ENCODE measurements around the gene THAP4.

THAP4 gene, protein sequence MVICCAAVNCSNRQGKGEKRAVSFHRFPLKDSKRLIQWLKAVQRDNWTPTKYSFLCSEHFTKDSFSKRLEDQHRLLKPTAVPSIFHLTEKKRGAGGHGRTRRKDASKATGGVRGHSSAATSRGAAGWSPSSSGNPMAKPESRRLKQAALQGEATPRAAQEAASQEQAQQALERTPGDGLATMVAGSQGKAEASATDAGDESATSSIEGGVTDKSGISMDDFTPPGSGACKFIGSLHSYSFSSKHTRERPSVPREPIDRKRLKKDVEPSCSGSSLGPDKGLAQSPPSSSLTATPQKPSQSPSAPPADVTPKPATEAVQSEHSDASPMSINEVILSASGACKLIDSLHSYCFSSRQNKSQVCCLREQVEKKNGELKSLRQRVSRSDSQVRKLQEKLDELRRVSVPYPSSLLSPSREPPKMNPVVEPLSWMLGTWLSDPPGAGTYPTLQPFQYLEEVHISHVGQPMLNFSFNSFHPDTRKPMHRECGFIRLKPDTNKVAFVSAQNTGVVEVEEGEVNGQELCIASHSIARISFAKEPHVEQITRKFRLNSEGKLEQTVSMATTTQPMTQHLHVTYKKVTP

DNA sequence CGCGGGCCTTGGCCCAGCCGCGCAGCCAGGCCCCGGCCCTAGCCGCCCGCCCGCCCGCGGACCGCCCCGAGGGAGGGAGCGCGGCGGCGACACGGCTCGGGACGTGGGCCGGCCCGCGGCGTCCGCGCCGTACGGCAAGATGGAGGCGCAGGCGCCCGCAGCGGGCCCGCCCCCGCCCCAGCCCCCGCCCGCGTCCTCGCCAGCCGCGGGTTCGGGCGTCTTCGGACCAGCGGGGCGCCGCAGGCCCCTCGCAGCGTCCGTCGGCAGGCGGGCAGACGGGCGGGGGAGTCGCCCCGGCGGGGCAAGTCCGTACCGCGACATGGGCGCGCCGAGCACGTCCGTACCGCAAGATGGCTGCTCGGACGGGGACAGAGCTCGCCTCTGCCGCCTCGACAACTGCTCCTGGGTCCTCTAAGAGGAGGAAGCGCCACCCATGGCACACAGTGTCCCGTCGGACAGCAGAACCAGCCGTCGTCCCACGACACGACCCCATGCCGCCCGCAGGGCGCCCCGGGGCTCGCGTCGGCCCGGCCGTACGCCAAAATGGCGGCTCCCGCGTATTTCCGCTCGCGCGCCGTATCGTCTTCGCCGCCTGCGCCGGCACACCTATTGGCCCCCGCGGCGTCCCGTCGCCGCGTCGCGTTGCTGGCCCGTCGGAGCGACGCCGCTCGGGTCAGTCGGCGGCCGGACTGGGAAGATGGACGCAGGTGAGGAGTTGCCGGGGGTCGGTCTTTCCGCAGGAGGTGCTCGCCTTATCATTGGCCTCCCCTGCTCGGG lies at the start of gene THAP4, which contains the start of gene ATG4B:
THAP4 (minus strand) TSS at position 141 of the 777 bp plus-strand sequence. CDS start 141 bp downstream, outside the sequence.
ATG4B (plus strand) TSS at position 676 of the 777 bp plus-strand sequence; CDS start at position 698, 22 bp downstream.
- peak; percentile 85 for DNase-seq (ENCODE audit: low read depth)

DNA sequence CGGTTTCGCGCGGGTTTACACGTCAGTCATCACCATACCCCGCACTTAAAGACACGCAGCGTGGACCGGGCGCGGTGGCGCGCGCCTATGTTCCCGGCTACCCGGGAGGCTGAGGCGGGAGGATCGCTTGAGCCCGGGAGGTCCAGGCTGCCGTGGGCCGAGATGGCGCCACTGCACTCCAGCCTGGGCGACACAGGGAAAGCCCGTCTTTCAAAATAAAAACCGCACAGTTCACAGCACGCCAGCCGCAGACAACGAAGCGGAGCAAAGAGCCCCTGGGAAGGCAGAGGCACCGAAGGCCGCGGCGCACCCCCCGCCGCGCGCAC lies 49.3 kb upstream of the THAP4 start:
- no peak for DNase-seq (ENCODE audit: low read depth)

DNA sequence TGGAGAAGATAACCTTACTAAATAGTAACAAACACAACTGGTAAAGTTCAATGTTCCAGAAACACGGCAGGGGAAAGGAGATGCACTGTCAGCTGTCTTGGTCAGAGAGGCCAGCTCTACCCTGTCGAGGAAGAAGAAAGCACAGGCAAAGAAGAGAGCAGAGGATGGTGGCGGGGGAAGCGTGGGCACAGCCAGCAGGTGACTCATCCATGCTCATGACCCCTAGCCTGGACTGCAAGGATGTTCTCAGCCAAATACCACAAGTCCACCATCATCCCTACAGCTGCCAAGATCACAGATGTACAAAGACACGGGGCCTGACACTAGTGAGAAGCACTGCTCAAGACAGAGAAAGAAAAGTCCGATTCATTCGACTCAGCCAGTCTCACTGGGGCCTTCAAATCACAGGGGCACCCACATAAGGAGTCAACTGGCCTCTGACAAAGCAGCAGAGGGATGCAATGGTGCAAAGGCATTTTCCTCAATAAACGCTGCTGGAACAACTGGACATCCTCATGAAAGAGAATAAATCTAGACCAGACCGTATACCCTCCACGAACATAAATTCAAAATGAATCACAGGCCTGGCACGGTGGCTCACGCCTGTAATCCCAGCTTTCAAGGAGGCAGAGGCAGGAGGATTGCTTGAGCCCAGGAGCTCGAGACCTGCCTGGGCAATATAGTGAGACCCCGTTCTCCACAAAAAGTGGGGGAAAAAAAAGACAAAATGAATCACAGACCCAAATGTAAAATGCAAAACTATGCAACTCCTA lies 44.1 kb upstream of the THAP4 start:
- peak; percentile 98 for DNase-seq (ENCODE audit: low read depth)

DNA sequence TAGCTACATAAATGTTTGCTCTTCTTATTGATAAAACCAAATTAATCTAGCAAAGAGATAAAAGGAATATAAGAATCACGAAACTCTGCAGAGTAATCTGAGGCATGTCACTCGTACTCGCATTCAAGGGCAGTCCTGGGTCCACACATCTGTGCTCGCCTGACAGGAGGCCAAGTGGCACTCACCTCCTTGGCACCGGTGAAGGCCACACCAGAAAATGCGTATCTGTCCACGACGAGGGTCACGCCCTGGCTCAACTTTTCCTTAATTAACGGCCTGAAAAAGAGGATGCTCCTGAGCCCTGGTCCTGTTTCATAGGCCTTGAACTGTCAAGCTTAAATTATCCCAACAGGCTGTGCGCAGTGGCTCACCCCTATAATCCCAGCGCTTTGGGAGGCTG lies 43.1 kb upstream of the THAP4 start:
- DNase-seq (ENCODE audit: low read depth), result no peak

DNA sequence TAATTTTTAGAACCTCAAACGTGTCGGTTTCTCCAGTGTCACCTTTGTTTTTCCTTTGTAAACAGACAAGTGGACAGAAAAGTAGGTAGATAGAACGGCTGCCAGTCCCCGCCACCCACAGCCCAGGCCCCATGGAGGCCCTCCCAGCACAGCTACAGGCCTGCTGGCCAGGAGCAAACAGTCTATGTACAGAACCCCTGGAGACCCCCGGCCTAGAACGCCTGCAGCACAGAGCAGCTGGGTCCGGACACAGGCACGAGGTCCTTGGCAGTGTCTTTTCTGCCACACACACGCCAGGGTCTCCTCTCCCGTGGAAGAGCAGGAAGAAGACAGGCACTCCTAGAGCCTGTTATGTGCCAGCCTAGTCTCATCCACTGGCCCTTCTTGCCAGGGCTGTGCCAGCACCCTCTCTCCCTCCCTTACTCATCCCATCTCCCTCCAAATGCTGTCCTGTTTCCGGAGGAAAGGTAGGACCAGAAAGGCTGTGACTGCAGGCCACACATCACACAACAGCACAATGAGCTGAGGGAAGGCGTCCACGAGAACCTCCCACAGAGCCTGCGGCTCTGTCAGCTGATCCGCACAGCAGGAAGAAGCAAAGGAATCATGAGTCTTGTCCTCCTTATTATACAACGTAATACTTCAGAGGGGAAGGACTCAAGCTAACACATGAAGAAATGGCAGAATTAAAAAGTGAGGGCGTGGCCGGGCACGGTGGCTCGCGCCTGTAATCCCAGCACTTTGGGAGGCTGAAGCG lies 42.0 kb upstream of the THAP4 start:
- DNase-seq (ENCODE audit: low read depth), result no peak

DNA sequence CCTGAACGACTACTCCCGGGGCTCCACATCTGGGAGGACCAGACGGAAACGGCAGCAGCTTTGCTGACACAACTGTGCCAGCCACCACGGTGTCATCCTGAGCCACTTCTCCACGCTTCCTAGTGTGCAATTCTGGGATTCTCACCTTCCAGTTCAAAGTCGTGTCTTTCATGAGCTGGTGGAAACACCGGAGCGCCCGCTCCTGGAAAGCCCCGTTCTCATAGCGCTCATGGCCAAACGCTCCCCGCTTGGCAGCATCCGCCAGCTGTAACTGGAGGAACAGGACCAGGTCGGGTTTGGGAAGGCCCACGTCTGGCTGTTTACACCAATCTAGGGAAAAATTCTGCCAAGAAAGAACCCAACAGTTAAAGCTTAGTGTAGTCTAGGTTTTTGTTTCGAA lies 41.3 kb upstream of the THAP4 start:
- no peak for DNase-seq (ENCODE audit: low read depth)

DNA sequence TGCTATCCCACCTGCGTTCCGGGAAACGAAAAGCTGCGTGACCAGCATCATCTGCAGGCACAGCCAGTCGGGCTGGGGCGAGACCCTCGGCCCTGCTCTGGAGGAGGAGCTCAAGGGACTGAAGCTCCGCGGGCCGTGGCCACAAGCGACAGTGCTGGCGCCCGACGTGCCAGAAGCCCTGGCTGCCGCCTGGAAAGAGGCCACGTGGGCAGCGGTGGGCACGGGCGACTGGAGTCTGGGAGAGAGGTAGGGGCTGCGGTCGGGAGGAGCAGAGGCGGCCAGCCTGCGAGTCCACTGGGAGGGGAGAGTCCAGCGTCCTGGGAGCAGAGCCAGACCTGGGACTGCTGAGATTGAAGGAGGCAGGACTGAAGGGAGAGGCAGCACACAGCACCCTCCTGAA lies 40.4 kb upstream of the THAP4 start:
- DNase-seq (ENCODE audit: low read depth), result no peak

DNA sequence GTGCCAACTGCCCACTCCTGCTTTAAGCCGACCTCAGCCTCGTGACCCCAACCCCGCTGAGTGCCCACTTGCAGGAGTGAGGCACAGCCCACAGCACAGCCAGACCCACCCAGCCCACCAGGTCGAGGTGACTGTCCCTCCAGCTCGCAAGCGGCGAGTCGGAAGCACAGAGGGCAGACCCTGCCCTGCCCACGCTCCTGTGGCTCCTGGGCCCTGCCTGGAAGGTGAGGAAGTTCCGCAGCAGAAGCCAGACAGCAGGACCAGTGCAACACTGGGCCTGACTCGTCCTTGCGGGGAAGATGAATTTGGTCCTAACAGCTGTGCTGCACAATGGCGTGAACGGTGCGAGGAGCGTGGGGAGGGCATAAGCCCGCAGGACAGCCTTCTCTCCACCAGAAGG lies 39.7 kb upstream of the THAP4 start:
- no peak for DNase-seq (ENCODE audit: low read depth)

DNA sequence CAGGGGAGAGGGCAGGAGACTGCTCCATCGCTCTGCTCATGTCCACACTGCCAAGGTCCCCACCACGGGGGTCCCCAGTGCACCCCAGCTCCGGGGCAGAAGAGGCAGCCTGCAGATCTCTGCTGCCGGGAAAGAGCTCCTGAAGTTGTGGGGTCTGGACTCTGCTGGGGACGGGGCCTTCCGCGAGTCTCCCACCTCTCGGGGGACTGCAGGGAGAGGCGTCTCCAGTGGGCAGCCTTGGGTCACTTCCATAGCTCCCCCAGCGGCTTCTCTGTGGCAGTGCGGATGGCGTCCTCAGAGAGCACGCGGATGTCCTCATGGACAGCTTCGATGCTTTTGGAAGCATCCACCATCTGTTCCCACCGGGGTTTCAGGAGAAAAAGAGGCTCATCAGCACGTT lies 38.9 kb upstream of the THAP4 start:
- DNase-seq (ENCODE audit: low read depth), result no peak

DNA sequence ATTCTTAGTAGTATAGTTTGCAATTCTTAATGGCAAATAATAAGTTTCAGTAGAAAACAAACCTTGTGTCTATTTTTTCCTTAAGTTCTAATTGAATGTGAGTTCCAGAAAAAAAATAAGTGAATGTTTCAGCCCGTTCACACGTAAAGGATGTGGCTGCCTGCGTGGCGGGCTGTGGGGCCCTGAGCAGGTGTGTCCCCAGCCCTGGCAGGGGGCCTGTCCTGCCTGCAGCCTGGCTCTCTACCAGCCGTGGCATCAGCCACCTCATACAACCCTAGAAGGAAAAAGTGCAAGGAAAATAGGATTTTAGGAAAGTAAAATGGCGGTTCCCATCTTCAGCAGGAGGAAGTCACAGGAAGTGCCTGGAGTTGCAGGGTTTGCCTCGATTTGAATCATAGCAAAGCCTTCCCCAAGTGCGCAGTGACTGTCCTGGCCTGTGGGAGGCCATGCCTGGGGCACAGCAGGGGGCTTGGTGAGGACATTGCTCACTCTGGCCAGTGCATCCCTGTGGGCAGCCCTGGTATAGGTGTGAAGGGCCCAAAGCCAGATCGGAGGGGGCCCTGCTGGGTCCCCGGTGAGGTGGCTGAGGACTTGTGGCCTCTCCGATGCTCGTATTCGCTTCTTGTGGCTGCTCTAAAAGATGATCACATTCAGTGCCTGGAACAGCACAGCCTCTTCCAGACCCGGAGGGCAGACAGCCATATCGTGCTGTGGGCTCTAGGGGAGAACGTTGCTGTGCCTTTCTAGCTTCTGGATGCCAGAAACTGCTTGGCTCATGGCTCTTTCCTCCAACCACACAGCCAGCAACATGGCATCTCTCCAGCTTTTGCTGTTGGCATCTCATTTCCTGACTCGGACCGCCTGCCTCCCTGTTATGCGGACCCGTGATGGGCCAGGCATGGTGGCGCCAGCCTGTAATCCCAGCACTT lies 37.1 kb upstream of the THAP4 start:
- peak; percentile 41 for DNase-seq (ENCODE audit: low read depth)

DNA sequence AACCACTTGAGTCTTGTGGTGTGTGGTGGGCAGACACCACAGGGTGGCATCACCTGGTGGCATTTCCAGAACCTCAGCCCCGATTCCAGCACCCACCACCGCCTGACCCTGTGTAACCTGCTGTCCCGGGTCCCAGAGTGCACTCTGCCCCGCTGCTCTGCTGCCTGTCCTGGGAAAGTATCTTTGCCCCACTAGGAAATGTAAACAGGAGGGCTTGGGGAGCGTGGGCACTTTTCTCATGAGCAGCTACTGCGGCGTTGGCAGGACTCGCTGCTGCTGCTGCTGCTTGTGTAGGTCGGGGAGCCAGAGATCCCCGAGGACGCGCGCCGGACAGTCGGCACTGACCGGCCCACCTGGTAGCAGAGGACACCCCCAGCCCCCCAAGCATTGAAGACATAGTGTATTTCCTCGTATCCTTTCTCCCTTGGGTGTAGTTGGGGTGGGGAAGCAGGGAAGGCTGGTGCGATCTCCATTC lies 36.3 kb upstream of the THAP4 start:
- no peak for DNase-seq (ENCODE audit: low read depth)

DNA sequence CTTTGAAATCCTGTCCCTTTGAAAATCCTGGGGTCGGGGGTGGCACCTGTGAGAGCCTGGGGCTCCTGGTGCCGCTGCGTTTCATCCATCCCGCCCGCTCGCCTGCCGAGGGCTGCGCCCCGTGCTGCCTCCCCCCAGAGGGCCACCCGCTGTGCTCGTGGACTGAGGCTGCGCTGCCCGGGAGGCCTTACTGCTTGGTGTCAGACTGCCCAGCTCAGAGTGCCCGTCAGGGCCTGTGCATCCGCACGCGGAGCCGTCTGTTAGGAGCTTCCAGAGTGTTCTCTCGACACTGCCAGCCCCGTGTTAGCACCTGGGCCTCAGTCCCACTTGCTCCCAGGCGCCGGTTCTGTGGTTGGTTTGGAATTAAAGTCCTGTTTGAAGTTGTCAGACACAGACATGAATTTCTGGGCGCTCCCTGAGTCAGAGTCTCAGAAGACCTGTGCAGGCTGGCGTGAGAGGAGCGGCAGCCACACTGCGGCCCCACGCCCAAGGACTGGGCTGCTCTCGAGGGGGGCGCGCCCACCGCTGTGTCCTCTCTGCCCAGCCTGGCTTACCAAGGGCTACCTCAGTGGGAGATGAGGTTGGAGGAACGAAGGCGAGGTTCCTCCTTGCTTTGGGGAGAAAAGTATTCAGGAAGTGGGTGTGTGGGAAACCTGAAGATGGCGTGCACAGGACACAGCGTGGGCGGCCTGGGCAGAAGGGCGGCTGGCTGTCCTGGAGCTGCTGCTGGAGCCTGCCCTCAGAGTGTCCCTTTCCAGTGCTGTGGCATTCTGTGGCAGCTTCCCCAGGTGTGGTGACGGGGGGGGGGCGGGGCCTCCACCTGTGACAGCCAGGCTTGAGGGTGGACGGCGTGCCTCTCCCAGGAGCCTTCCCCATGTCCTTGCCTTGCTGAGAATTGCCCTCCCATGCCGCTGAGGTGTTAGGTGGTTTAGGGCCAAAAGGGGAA lies 35.6 kb upstream of the THAP4 start:
- DNase-seq (ENCODE audit: low read depth), result no peak

DNA sequence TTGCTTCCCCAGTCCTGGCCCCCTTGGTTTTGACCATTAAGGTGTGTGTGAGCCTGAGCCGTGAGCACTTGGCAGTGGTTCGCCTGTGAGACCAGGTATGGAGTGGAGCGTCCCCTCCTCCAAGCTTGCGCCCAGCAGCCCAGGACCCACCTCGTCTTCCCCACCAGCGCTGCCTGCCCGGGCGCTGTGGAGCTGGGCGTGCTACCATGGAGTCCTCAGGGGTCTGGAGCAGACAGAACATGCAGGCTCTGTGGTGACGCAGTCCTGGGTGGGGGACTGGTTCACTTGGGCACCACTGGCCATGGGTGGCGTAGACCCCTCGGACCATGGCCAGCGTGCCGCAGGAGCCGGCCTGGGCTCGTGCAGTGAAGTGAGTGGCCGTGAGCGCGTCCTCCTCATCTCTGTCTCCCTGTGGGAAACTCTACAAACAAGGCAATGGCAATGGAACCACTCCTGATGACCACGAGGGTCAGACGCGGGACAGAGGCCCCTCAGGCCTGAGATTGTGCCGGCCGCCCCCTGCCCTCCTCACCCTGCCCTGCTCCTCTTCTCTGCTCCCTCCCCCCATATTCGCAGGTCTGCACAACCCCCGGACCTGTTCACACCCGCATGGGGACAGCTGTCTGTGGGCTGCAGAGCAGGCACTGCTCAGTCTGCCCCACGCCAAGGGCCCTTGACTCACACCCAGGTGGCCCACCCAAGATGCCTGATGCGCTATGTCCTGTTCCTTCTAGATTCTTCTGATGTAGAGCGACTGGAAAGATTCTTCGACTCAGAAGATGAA lies 34.7 kb upstream of the THAP4 start:
- DNase-seq (ENCODE audit: low read depth), result no peak

DNA sequence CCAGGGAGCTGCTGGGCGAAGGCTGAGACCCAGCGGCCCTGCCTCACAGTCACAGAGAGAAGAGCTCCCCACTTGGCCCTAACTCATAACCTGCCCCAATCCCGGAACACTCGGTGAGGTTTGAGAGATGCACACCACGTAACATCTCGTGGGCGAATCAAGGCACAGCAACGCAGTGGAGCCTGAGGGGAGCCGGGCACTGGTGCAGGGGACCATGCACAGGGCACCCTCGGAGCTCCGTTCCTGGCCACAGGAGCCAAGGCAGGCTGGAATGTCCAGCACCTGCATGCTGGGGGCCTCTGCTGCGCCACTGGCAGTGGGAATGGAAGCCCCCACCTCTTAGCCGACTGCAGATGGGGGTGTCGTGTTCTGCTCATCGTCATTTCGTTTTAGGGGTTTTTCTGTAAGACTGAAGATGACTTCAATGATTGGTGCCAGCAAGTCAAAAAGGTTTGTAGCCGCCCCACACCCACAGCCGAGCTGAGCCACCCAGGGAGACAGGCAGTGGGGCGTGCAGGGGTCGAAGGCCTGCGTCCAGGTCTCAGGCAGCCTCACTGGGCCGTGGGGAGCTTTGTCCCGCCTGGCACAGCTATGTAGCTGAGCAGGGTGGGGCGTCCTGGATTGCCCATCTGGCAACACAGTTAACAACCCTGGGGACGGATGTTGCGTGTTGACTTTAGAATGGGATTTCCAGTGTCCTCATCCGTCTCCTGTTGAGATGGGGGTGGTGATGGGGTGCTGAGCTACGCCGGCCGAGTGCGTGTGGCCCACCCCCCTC lies 33.6 kb upstream of the THAP4 start:
- no peak for DNase-seq (ENCODE audit: low read depth)

DNA sequence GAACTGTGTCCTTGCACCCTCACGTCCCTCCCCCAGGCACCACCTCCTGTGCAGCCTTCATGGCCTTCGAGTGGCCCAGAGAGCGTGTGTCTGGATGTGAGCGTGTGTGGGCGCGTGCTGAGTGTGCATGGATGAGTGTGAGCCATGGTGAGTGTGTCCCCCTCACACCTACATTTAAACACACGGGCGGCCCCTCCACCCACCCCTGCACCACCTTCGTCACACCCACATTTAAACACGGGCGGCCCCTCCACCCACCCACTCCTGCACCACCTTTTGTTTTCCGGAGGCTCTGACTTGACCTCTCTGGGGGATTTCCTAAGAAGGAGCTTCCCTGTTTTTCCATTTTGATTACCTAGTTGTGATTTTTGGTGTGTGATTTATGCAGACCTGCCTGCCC lies 31.9 kb upstream of the THAP4 start:
- DNase-seq (ENCODE audit: low read depth), result no peak

DNA sequence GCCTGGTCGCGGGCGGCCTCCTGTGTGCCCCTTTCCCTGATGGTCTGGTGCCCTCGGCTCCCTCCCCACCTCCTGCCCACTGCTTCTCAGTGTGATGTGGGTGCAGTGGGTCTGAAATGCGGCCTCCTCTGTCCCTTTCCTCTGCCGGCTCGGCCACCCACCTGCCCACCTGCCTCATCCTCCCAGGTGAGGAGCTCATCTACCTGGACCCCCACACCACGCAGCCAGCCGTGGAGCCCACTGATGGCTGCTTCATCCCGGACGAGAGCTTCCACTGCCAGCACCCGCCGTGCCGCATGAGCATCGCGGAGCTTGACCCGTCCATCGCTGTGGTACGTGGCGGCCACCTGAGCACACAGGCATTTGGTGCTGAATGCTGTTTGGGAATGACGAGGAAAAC lies 31.4 kb upstream of the THAP4 start:
- no peak for DNase-seq (ENCODE audit: low read depth)

DNA sequence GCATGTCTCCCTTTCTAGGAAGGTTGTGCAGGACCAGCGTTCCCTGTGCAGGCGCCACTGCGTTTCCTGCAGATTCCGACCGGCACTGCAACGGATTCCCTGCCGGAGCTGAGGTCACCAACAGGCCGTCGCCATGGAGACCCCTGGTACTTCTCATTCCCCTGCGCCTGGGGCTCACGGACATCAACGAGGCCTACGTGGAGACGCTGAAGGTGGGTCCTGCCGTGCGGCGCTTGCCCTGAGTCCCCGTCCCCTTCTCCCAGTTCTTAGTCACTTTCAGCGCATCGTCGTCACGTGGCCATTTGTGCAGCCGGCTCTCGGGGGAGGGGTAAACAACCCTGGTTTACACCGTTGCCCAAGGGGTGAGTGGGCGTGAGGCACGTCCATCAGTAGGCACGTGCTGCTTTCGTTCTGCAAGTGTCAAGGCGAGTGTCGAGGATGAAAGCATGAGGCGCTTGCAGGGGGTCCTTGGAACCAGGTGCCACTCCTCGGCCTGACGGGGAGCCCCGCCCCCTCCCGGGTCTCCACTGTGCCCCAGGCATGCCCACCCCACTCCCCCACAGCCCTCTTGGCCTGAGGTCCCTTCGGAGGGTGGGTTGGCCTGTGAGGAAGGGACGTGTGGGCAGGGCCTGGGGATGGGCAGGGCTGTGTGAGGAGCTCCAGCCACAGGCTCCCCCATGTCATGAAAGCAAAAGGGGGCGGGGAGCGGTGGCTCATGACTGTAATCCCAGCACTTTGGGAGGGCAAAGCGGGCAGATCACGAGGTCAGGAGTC lies 29.9 kb upstream of the THAP4 start:
- DNase-seq (ENCODE audit: low read depth), result no peak

Measured in EH (cell line).